IPS-11a (cell line): ENCODE measurements around the gene SYTL3.

Experiments
- H3K4me3 ChIP-seq: one replicate; pipeline ENCODE4 v1.5.1; 2013; ENCODE audit warnings: low read depth, low read length, control low read depth

SYTL3 gene

GRCh38 chr6:158770533-158771330 lies 120.9 kb downstream of the SYTL3 start:
- H3K4me3 ChIP-seq, result no peak overlapping the region

GRCh38 chr6:158771399-158772152 lies 121.7 kb downstream of the SYTL3 start:
- no peak overlapping the region for H3K4me3 ChIP-seq

- H3K4me3 ChIP-seq, result no peak overlapping the region
Measured at GRCh38 chr6:158772172-158772571, 122.3 kb downstream of the SYTL3 start.

GRCh38 chr6:158772851-158773371 lies 123.1 kb downstream of the SYTL3 start:
- no peak overlapping the region for H3K4me3 ChIP-seq

- H3K4me3 ChIP-seq, result no peak overlapping the region
Measured at GRCh38 chr6:158773581-158774449, 124.0 kb downstream of the SYTL3 start.

GRCh38 chr6:158774717-158775449 lies 125.0 kb downstream of the SYTL3 start:
- H3K4me3 ChIP-seq, result no peak overlapping the region

- no peak overlapping the region for H3K4me3 ChIP-seq
Measured at GRCh38 chr6:158775832-158776231, 126.0 kb downstream of the SYTL3 start.

- no peak overlapping the region for H3K4me3 ChIP-seq
Measured at GRCh38 chr6:158776737-158777136, 126.9 kb downstream of the SYTL3 start.

GRCh38 chr6:158777510-158777909 lies 127.7 kb downstream of the SYTL3 start:
- H3K4me3 ChIP-seq, result no peak overlapping the region

- H3K4me3 ChIP-seq, result no peak overlapping the region
Measured at GRCh38 chr6:158778005-158778527, 128.2 kb downstream of the SYTL3 start.

- no peak overlapping the region for H3K4me3 ChIP-seq
Measured at GRCh38 chr6:158780246-158780884, 130.5 kb downstream of the SYTL3 start.

GRCh38 chr6:158780988-158781691 lies 131.3 kb downstream of the SYTL3 start:
- H3K4me3 ChIP-seq, result no peak overlapping the region

GRCh38 chr6:158781692-158782373 lies 132.0 kb downstream of the SYTL3 start:
- H3K4me3 ChIP-seq, result no peak overlapping the region

- no peak overlapping the region for H3K4me3 ChIP-seq
Measured at GRCh38 chr6:158782432-158783166, 132.7 kb downstream of the SYTL3 start.

- no peak overlapping the region for H3K4me3 ChIP-seq
Measured at GRCh38 chr6:158783167-158783450, 133.3 kb downstream of the SYTL3 start.

GRCh38 chr6:158783851-158784250 lies 134.0 kb downstream of the SYTL3 start:
- H3K4me3 ChIP-seq, result no peak overlapping the region

GRCh38 chr6:158784505-158784904 lies 134.7 kb downstream of the SYTL3 start:
- H3K4me3 ChIP-seq, result no peak overlapping the region

- no peak overlapping the region for H3K4me3 ChIP-seq
Measured at GRCh38 chr6:158785036-158785435, 135.2 kb downstream of the SYTL3 start.
